GM23338 (cell line): ENCODE measurements around the gene TNS1. TPM values are rescaled to one million over a fixed set of nuclear protein-coding genes. Genes with fewer than 3 reads are reported as not detected.

Experiments
- ATAC-seq: fragments of 200-7000 bp; cut with Tn5 transposase; 3 replicates; pipeline ENCODE4 v1.9.1; 2020
- DNase-seq: peaks from one replicate; pipeline ENCODE4 v3.0.0-alpha.2; 2015; ENCODE audit warnings: low spot score
- H2AFZ ChIP-seq: fragments of 200-600 bp; sonication (generic); 2 replicates; pipeline ENCODE4 v1.8.0; 2016; ENCODE audit warnings: antibody characterized with exemption, mild to moderate bottlenecking, moderate library complexity
- H3F3A ChIP-seq: fragments of 200-600 bp; sonication (generic); replicated peaks from 2 replicates; pipeline ENCODE4 v1.8.0; 2017; ENCODE audit warnings: antibody characterized with exemption, mixed run types, low read depth
- H3K27ac ChIP-seq: fragments of 200-600 bp; sonication (generic); 2 replicates; pipeline ENCODE4 v1.6.1; 2016; ENCODE audit warnings: low read depth
- H3K27me3 ChIP-seq: fragments of 200-600 bp; sonication (generic); 2 replicates; pipeline ENCODE4 v1.8.0; 2016; ENCODE audit warnings: mild to moderate bottlenecking, mixed run types, moderate library complexity; ENCODE audit not compliant: insufficient read depth
- H3K36me3 ChIP-seq: fragments of 200-600 bp; sonication (generic); 2 replicates; pipeline ENCODE4 v1.8.0; 2016; ENCODE audit warnings: mild to moderate bottlenecking; ENCODE audit not compliant: insufficient read depth
- H3K4me1 ChIP-seq: fragments of 200-600 bp; sonication (generic); 2 replicates; pipeline ENCODE4 v1.8.0; 2016; ENCODE audit warnings: mild to moderate bottlenecking, moderate library complexity; ENCODE audit not compliant: insufficient read depth
- H3K4me2 ChIP-seq: fragments of 200-600 bp; sonication (generic); 2 replicates; pipeline ENCODE4 v1.7.1; 2017; ENCODE audit warnings: mixed run types
- H3K4me3 ChIP-seq: fragments of 200-600 bp; sonication (generic); 2 replicates; pipeline ENCODE4 v1.6.1; 2016; ENCODE audit warnings: mixed run types
- H3K79me2 ChIP-seq: fragments of 200-600 bp; sonication (generic); replicated peaks from 2 replicates; pipeline ENCODE4 v1.8.0; 2017; ENCODE audit warnings: mild to moderate bottlenecking; ENCODE audit not compliant: insufficient read depth
- H3K9me2 ChIP-seq: fragments of 200-600 bp; sonication (generic); 2 replicates; pipeline ENCODE4 v1.8.0; 2017; ENCODE audit not compliant: insufficient read depth
- H4K20me1 ChIP-seq: fragments of 200-600 bp; sonication (generic); replicated peaks from 2 replicates; pipeline ENCODE4 v1.8.0; 2017; ENCODE audit warnings: mild to moderate bottlenecking; ENCODE audit not compliant: insufficient read depth
- H3K27ac Mint-ChIP-seq: 2 replicates; pipeline ENCODE4 v1.8.0; 2020; ENCODE audit warnings: inconsistent platforms, mild to moderate bottlenecking, moderate library complexity, mixed read lengths
- H3K27me3 Mint-ChIP-seq: 3 replicates; pipeline ENCODE4 v1.8.0; 2022; ENCODE audit warnings: low read depth, mild to moderate bottlenecking, moderate library complexity, mixed read lengths, inconsistent platforms; ENCODE audit not compliant: insufficient read depth, poor library complexity
- H3K36me3 Mint-ChIP-seq: 3 replicates; pipeline ENCODE4 v1.8.0; 2021; ENCODE audit warnings: low read depth, mild to moderate bottlenecking, inconsistent platforms, moderate library complexity, mixed read lengths
- H3K4me1 Mint-ChIP-seq: 3 replicates; pipeline ENCODE4 v1.8.0; 2020; ENCODE audit warnings: mild to moderate bottlenecking, inconsistent platforms, mixed read lengths
- H3K4me3 Mint-ChIP-seq: 3 replicates; pipeline ENCODE4 v1.8.0; 2021; ENCODE audit warnings: moderate library complexity, mild to moderate bottlenecking, inconsistent platforms, mixed read lengths
- H3K9me3 Mint-ChIP-seq: 3 replicates; pipeline ENCODE4 v1.8.0; 2020; ENCODE audit warnings: moderate library complexity, mild to moderate bottlenecking, inconsistent platforms, mixed read lengths
- CREB1 ChIP-seq: fragments of 250-450 bp; sonication (Bioruptor Pico); IDR thresholded peaks from 2 replicates; pipeline ENCODE4 v1.5.0; 2020; ENCODE audit warnings: low read depth, mild to moderate bottlenecking, moderate library complexity
- CTCF ChIP-seq, 2 experiments: fragments of 200-600 bp in 1 of 2; sonication (generic) in 1 of 2; conservative IDR thresholded peaks; 2 replicates each; pipeline versions ENCODE4 v1.5.1 to v1.6.1; 2016 to 2017; ENCODE audit warnings: antibody characterized with exemption in 2 of 2, low read depth in 2 of 2, mild to moderate bottlenecking in 2 of 2, moderate library complexity in 1 of 2
- ETS1 ChIP-seq: IDR thresholded peaks from 2 replicates; pipeline ENCODE4 v1.6.1; 2016; ENCODE audit warnings: antibody characterized with exemption
- EZH2 ChIP-seq: fragments of 200-600 bp; sonication (generic); IDR thresholded peaks from one replicate; pipeline ENCODE4 v1.8.0; 2017; ENCODE audit warnings: antibody characterized with exemption, mild to moderate bottlenecking, low read depth; ENCODE audit not compliant: unreplicated experiment
- EZH2phosphoT487 ChIP-seq: fragments of 200-600 bp; sonication (generic); IDR thresholded peaks from one replicate; pipeline ENCODE4 v1.8.1; 2018; ENCODE audit warnings: antibody characterized with exemption; ENCODE audit not compliant: unreplicated experiment
- JUNB ChIP-seq: IDR thresholded peaks from one replicate; pipeline ENCODE4 v1.6.1; 2016; ENCODE audit warnings: antibody characterized with exemption; ENCODE audit not compliant: unreplicated experiment
- NANOG ChIP-seq: IDR thresholded peaks from 2 replicates; pipeline ENCODE4 v1.6.1; 2016; ENCODE audit warnings: antibody characterized with exemption, borderline replicate concordance
- POLR2AphosphoS5 ChIP-seq: IDR thresholded peaks from 2 replicates; pipeline ENCODE4 v1.6.1; 2016; ENCODE audit warnings: antibody characterized with exemption, low read depth
- REST ChIP-seq: IDR thresholded peaks from one replicate; pipeline ENCODE4 v1.6.1; 2018; ENCODE audit warnings: antibody characterized with exemption; ENCODE audit not compliant: unreplicated experiment
- STAT1 ChIP-seq: IDR thresholded peaks from one replicate; pipeline ENCODE4 v1.6.1; 2016; ENCODE audit warnings: antibody characterized with exemption; ENCODE audit not compliant: unreplicated experiment
- ZNF114 ChIP-seq: fragments of 250-450 bp; sonication (Bioruptor Pico); IDR thresholded peaks from 2 replicates; pipeline ENCODE4 v1.5.0; 2020; ENCODE audit warnings: mild to moderate bottlenecking, moderate library complexity
- ZNF331 ChIP-seq: fragments of 250-450 bp; sonication (Bioruptor Pico); IDR thresholded peaks from 2 replicates; pipeline ENCODE4 v1.5.0; 2020; ENCODE audit warnings: low read depth, mild to moderate bottlenecking, moderate library complexity
- ZNF462 ChIP-seq: fragments of 250-450 bp; sonication (Bioruptor Pico); IDR thresholded peaks from 2 replicates; pipeline ENCODE4 v1.5.0; 2020; ENCODE audit warnings: mild to moderate bottlenecking, moderate library complexity
- long read RNA-seq: library from polyadenylated mRNA; unstranded; transcript quantifications from one replicate; pipeline ENCODE4 v2.0.0, GENCODE V29; 2020; ENCODE audit not compliant: unreplicated experiment
- polyA plus RNA-seq: library from polyadenylated mRNA; unstranded; fragments of >200 nt; fragmentation: Nextera tagmentation; extraction: Ambion mirVana; gene quantifications from 2 replicates; pipeline ENCODE4 v1.2.1, GENCODE V29; 2016
- total RNA-seq: library from RNA; depleted of rRNA; stranded (reverse); fragments of >200 nt; shearing (Covaris generic); gene quantifications from 2 replicates; pipeline ENCODE4 v1.2.3, GENCODE V29; 2014; rRNA removed

The TNS1 gene
- total RNA-seq (5.7 and 7.4 TPM in 2 replicates), polyA plus RNA-seq (1.3 and 2.0 TPM in 2 replicates)
- long read RNA-seq, partial matches to known transcripts = 0 of 2 reads
- long read RNA-seq, other reads (novel, unspliced or antisense) = 2 of 2 reads

- ATAC-seq (peak; percentile 78), DNase-seq (peak; percentile 50)
- H3K4me2 ChIP-seq = peak within 1 kb of the TSS; percentile 62
- peak within 1 kb of the TSS; percentile 91; the same call in 1 of the 2 replicates for H2AFZ ChIP-seq
- Mint-ChIP-seq H3K36me3 (no peaks in the 10 kb centered on the region), H3K27ac (no peak within 1 kb of the TSS; the same call in 1 of the 2 replicates), H3K27me3 (peaks cover 15% of the 10 kb centered on the region), H3K4me1 (peaks cover 24% of the 10 kb centered on the region), H3K4me3 (no peak within 1 kb of the TSS), H3K9me3 (no peaks in the 10 kb centered on the region)
- H3K79me2 ChIP-seq = no peaks in the 10 kb centered on the region
- peaks cover 14% of the 10 kb centered on the region; the same call in 1 of the 2 replicates for H3K4me1 ChIP-seq
- H3K27ac ChIP-seq = no peak within 1 kb of the TSS
- TF ChIP-seq CTCF (conservative IDR thresholded peaks at IDR 0.05; ENCODE audit: low read depth in 2 of 2) = no peak
- TF ChIP-seq EZH2 = no peak
- no peak for TF ChIP-seq REST
- TF ChIP-seq ZNF462 (CRISPR knock-in tag) = no peak
- TF ChIP-seq NANOG = no peak
- no peak for TF ChIP-seq EZH2phosphoT487
- no peak for TF ChIP-seq ZNF114 (CRISPR knock-in tag)
- no peak for TF ChIP-seq ETS1
- no peak for TF ChIP-seq STAT1
- TF ChIP-seq POLR2AphosphoS5 = no peak
- no peak for TF ChIP-seq ZNF331 (CRISPR knock-in tag)
- TF ChIP-seq JUNB = no peak
- no peak for TF ChIP-seq CREB1 (CRISPR knock-in tag)
- 0 out of 2 replicates have a peak within 1 kb of the TSS, but pooled peaks have one; percentile 23 for H3K4me3 ChIP-seq
- no peaks in the 10 kb centered on the region; the same call in 1 of the 2 replicates for H3K27me3 ChIP-seq
- no peaks in the 10 kb centered on the region for H4K20me1 ChIP-seq
- H3K9me2 ChIP-seq = no peaks in the 10 kb centered on the region
- no peaks in the 10 kb centered on the region for H3K36me3 ChIP-seq
- no peaks in the 10 kb centered on the region for H3F3A ChIP-seq
Observed at GRCh38 chr2:218002845-218003180, at the start of gene TNS1. TNS1 (minus strand) TSS chr2:218002995; CDS start chr2:218002872, 123 bp downstream.
